ENCODE results near the gene RAP1GAP.

The RAP1GAP gene

DNA sequence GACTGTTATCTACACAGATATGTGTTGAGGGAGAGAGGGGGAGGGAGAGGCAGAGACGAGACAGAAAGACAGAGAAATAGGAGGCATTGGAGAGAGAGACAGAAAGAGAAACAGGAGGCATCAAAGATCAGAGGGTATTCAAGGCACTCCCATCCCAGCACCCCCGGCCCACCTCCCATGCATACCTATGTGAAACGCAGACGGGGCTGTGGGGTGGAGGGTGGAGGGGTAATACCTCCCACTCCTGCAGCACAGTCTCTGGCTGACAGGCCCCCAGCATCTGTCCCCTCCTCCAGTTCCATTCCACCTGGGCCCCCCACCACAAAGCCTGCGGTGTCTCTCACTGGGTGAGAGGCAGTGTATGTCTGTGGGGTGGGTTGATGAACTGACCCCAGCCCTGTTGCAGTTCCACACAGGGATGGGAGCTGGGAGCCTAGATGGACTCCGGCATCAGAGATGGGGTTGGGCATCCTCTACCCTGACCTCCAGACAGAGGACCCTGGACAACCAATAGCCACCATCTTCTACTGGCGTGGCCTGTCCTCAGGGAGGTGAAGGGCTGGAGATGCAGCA is 49.7 kb downstream of the RAP1GAP start:
- Histone ChIP-seq H3K4me2 (ENCODE audit: low read length) (no peak overlapping the region), H3K9ac (ENCODE audit: low read depth, low read length) (no peak overlapping the region), H3K4me3 (ENCODE audit: low read length) (no peak overlapping the region), H3K36me3 (ENCODE audit: insufficient read depth, low read length) (no peaks in the 10 kb centered on the region), H3K4me1 (ENCODE audit: control insufficient read depth, insufficient read depth, low read length) (peaks cover 4% of the 10 kb centered on the region), H3K27me3 (ENCODE audit: control insufficient read depth, insufficient read depth, low read length) (peaks cover 54% of the 10 kb centered on the region), H3K9me3 (replicated peaks; ENCODE audit: low read length) (no peaks in the 10 kb centered on the region)

DNA sequence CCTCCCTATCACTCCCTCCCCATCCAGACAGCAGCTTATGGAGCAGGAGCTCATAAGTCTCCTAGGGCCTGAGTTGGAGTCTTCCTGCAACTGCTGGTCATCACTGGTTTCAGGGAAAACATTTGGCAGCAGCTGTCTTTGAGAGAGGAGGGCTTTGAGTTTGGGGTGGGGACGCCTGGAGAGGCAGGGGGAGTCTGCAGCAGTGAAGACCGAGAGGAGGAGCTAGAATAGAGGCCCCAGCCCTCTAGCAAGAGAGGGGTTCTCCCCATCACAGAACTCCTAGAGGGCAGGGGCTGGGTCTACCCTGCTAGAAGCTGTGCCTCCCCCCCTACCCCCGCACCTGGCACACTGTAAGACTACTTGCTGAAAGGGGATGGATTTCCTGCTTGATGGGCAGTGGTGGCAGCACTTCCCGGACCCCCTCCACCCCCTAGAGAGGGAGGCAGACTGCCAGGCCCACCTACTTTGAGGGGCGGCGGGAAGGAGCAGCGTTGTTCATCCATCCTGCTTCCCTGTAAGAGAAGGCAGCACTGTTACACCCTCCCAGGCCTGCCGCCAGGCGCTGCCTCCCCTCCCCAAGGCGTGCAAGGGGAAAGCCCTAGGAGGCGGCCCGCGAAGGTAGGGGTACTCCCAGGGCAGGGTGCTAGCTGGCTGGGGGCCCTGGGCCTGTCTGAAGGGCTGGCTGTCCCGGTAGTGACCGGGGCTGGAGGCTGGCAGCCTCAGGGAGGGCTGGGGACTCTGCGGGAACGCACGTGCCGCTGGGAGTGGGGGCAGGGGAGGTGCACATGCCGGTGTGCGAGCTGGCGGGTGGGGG is 50.4 kb downstream of the RAP1GAP start:
- Histone ChIP-seq H3K36me3 (ENCODE audit: insufficient read depth, low read length) (no peaks in the 10 kb centered on the region), H3K4me1 (ENCODE audit: control insufficient read depth, insufficient read depth, low read length) (peaks cover 4% of the 10 kb centered on the region), H3K4me2 (ENCODE audit: low read length) (no peak overlapping the region), H3K27me3 (ENCODE audit: control insufficient read depth, insufficient read depth, low read length) (peaks cover 54% of the 10 kb centered on the region), H3K4me3 (ENCODE audit: low read length) (no peak overlapping the region), H3K9ac (ENCODE audit: low read depth, low read length) (no peak overlapping the region), H3K9me3 (replicated peaks; ENCODE audit: low read length) (no peaks in the 10 kb centered on the region)

DNA sequence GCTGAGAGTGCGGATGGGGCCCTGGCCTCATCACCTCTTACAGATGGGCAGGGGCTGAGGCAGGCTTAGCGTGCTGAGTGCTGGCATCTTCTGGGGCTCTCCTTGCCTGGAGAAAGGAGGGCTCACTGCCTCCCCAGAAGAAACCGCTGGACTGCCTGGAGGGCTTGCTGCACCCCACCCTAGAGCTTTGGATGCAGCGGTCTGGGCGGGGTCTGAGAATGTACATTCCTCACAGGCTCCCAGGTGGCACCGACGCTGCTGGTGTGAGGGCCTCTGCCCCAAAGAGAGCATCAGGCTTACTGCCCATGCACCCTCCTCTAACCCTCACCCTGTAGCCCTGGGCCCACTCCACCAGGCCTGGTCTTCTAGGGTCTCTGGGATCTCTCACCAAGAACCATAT is 51.1 kb downstream of the RAP1GAP start:
- Histone ChIP-seq H3K36me3 (ENCODE audit: insufficient read depth, low read length) (no peaks in the 10 kb centered on the region), H3K4me1 (ENCODE audit: control insufficient read depth, insufficient read depth, low read length) (peaks cover 4% of the 10 kb centered on the region), H3K4me2 (ENCODE audit: low read length) (no peak overlapping the region), H3K9ac (ENCODE audit: low read depth, low read length) (no peak overlapping the region), H3K4me3 (ENCODE audit: low read length) (no peak overlapping the region), H3K9me3 (replicated peaks; ENCODE audit: low read length) (no peaks in the 10 kb centered on the region), H3K27me3 (ENCODE audit: control insufficient read depth, insufficient read depth, low read length) (peaks cover 57% of the 10 kb centered on the region)

DNA sequence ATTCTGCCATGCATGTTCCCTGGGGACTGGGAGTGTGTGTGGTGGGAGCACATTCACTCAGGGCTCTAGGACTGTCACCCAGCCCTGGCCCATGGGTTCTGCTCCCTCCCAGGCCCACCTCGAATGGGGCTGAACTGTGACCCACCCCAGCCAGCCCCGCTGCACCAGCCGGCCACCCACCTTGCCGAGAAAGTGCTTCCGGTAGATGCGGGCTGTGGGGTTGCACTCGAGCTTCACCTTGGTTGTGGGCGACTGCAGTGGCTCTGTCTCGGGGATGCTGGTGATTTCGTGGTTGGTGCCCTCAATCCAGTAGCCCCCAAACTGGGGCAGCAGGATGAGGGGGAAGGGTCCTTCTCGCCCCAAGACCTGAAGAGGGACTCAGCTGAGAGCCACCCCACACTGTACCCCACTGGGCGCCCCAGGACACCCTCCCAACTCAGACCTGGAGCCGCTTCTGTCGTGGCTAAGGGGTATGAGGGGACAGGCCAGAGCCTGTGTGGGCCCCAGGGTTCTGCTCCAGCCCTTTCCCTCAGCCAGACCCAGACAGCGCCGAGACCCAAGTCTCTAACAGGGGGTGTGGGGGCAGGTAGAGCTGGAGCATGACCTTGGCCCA is 51.9 kb downstream of the RAP1GAP start:
- Histone ChIP-seq H3K9me3 (replicated peaks; ENCODE audit: low read length) (no peaks in the 10 kb centered on the region), H3K27me3 (ENCODE audit: control insufficient read depth, insufficient read depth, low read length) (peaks cover 61% of the 10 kb centered on the region), H3K9ac (ENCODE audit: low read depth, low read length) (no peak overlapping the region), H3K4me2 (ENCODE audit: low read length) (no peak overlapping the region), H3K4me3 (ENCODE audit: low read length) (no peak overlapping the region), H3K4me1 (ENCODE audit: control insufficient read depth, insufficient read depth, low read length) (no peaks in the 10 kb centered on the region), H3K36me3 (ENCODE audit: insufficient read depth, low read length) (no peaks in the 10 kb centered on the region)

DNA sequence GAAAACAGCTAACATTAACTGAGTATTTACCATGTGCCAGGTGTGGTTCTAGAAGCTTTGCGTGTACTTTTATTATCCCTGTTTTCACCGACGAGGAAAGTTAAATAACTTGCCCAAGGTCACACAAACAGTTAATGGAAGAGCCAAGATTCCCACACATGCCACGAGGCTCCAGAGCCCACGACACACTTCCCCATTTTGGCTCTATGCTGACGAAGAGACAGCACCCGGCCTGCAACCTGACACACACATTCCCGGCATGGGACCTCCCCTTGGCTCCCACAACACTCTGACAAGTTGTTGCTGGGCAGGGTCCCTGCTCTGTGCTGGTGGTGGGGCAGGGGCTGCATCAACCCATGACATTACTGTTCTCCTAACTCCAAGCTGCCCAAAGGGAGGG is 52.8 kb downstream of the RAP1GAP start:
- peaks cover 57% of the 10 kb centered on the region for H3K27me3 ChIP-seq (ENCODE audit: control insufficient read depth, insufficient read depth, low read length)
- no peak overlapping the region for H3K4me2 ChIP-seq (ENCODE audit: low read length)
- H3K36me3 ChIP-seq (ENCODE audit: insufficient read depth, low read length): no peaks in the 10 kb centered on the region
- no peaks in the 10 kb centered on the region for H3K9me3 ChIP-seq (replicated peaks; ENCODE audit: low read length)
- no peak overlapping the region for H3K9ac ChIP-seq (ENCODE audit: low read depth, low read length)
- H3K4me1 ChIP-seq (ENCODE audit: control insufficient read depth, insufficient read depth, low read length): no peaks in the 10 kb centered on the region
- no peak overlapping the region for H3K4me3 ChIP-seq (ENCODE audit: low read length)

DNA sequence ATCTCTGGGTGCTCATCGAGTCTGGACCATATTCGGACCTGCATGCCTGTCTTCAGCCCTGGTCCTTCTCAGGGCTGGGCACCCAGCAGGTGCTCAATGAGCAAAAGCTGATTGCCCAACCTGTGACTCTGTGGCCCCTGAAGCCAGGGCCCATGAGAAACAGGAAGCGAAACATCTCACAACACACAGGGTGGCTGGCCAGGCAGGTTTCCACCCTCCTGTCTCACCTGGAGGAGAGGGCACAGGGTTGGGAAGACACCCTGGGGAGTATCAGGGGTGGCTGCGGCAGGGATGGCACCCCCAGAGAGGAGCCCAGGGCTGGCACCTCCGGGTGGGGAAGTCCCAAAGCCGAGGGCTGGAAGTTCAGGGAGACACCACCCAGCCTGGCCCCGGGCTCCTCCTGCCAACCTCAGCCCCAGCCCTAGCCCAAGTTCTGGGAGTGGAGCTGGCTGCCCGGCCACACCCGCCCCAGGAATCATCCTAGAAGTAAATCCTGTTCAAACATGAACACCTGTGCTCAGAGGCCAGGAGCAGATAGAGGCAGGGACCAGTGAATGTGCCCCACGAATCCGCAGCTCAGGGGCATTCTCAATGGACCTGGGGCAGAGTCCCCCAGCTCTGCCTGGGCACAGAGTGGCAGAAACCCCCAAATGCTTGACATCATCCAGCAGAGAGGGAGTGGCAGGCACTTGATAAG is 54.6 kb downstream of the RAP1GAP start:
- Histone ChIP-seq H3K27me3 (ENCODE audit: control insufficient read depth, insufficient read depth, low read length) (peaks cover 54% of the 10 kb centered on the region), H3K4me2 (ENCODE audit: low read length) (no peak overlapping the region), H3K4me1 (ENCODE audit: control insufficient read depth, insufficient read depth, low read length) (no peaks in the 10 kb centered on the region), H3K9ac (ENCODE audit: low read depth, low read length) (no peak overlapping the region), H3K36me3 (ENCODE audit: insufficient read depth, low read length) (no peaks in the 10 kb centered on the region), H3K9me3 (replicated peaks; ENCODE audit: low read length) (no peaks in the 10 kb centered on the region), H3K4me3 (ENCODE audit: low read length) (no peak overlapping the region)

DNA sequence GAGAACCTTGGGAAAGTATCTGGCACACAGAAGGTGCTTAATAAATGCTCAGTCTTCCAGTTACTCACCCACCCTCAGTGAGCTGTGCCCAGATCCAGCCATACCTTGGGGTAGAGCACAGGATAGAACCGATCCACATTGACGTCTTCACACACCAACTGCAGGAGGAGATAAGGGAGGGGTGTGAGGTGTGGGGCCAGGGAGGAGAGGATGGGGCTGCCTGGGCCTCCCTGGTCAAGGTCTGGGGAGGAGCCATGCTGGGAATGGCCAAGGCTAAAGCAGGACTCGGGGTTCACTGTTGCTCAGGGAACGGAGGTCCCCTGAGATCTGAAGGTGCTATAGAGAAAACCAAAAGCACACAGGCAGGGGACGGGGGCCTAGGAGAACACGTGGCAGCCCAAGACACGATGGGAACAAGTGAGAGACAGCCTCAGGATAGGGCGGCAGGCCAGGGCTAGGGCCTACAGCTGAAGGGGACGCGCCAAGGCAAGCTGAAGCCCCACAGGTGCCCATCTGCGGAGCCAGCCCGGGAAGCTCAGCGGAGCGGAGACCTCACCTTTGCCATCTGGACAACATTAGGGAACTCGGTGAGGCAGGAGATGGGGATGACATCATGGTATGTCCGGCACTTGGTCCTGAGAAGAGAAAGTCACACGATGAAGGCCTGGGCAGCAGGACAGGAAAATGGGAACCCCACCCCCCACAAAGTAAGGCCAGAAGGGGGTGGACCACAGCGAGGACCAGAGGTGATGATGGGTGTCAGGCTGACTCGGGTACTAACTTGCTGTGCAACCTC is 55.9 kb downstream of the RAP1GAP start:
- peaks cover 56% of the 10 kb centered on the region for H3K27me3 ChIP-seq (ENCODE audit: control insufficient read depth, insufficient read depth, low read length)
- no peak overlapping the region for H3K4me3 ChIP-seq (ENCODE audit: low read length)
- no peaks in the 10 kb centered on the region for H3K9me3 ChIP-seq (replicated peaks; ENCODE audit: low read length)
- H3K4me2 ChIP-seq (ENCODE audit: low read length): no peak overlapping the region
- no peak overlapping the region for H3K9ac ChIP-seq (ENCODE audit: low read depth, low read length)
- H3K36me3 ChIP-seq (ENCODE audit: insufficient read depth, low read length): no peaks in the 10 kb centered on the region
- no peaks in the 10 kb centered on the region for H3K4me1 ChIP-seq (ENCODE audit: control insufficient read depth, insufficient read depth, low read length)

DNA sequence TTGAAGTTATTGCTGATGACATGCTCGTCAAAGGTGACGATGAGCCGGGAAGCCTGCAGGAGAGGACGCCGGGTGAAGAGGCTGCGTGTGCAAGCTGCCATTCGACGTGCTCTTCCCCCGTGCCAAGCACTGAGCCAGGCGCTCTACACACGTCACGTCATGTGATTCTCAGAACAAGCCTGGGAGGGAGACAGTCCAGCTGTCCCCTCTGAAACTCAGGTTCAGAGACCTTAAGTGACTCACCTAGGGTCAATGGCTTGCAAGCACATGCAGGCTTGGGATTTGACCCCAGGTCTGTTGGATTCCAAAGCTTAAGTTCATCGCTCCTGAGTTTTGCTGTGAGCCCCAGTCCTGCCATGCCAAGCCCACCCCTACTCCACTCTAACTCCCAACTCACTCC is 57.1 kb downstream of the RAP1GAP start:
- H3K36me3 ChIP-seq (ENCODE audit: insufficient read depth, low read length): no peaks in the 10 kb centered on the region
- peaks cover 47% of the 10 kb centered on the region for H3K27me3 ChIP-seq (ENCODE audit: control insufficient read depth, insufficient read depth, low read length)
- H3K9me3 ChIP-seq (replicated peaks; ENCODE audit: low read length): no peaks in the 10 kb centered on the region

DNA sequence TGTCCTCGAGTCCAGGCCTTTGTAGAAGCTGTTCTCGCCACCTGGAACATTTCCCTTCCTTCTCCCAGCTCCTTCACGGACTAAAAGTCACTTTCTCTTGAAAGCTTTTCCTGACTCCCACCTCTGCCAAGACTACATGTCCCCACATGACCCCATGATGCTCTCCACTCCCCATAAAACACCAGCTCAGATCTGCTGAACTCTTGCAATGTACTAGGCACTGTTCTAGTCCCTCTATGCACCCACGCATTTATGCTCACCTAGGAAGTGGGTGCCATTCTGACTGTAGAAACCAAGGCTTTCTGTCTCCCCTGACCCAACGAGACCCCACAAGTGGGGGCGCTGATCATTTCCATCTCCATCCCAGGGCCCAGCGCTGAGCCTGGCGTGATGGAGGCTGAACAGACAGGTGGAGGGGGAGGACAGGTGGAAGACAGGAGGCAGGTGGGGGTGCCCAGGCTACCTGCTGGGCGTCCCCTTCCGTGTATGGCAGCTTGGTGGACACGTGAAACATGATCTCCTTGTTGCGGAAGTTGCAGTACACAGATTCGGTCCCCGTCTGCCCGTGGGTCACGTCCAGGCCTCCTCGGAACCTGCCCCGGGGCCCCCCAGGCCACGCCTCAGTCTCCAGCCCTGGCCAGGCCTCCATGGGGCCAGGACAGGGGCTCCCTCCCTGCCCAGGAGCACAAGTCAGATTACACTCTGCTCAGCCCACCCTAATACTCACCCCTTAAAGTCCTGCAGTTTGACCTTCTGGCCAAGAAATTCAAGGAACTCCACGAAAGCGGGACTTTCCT is 58.0 kb downstream of the RAP1GAP start:
- no peaks in the 10 kb centered on the region for H3K4me1 ChIP-seq (ENCODE audit: control insufficient read depth, insufficient read depth, low read length)
- H3K27me3 ChIP-seq (ENCODE audit: control insufficient read depth, insufficient read depth, low read length): peaks cover 50% of the 10 kb centered on the region
- no peak overlapping the region for H3K9ac ChIP-seq (ENCODE audit: low read depth, low read length)
- no peak overlapping the region for H3K4me3 ChIP-seq (ENCODE audit: low read length)
- H3K9me3 ChIP-seq (replicated peaks; ENCODE audit: low read length): no peaks in the 10 kb centered on the region
- no peaks in the 10 kb centered on the region for H3K36me3 ChIP-seq (ENCODE audit: insufficient read depth, low read length)
- H3K4me2 ChIP-seq (ENCODE audit: low read length): no peak overlapping the region

More for the DNA sequence above, 57.1 kb downstream of the RAP1GAP start:
- H3K9ac ChIP-seq (ENCODE audit: low read depth, low read length): no peak overlapping the region
- no peak overlapping the region for H3K4me3 ChIP-seq (ENCODE audit: low read length)
- H3K4me2 ChIP-seq (ENCODE audit: low read length): no peak overlapping the region
- H3K4me1 ChIP-seq (ENCODE audit: control insufficient read depth, insufficient read depth, low read length): no peaks in the 10 kb centered on the region

DNA sequence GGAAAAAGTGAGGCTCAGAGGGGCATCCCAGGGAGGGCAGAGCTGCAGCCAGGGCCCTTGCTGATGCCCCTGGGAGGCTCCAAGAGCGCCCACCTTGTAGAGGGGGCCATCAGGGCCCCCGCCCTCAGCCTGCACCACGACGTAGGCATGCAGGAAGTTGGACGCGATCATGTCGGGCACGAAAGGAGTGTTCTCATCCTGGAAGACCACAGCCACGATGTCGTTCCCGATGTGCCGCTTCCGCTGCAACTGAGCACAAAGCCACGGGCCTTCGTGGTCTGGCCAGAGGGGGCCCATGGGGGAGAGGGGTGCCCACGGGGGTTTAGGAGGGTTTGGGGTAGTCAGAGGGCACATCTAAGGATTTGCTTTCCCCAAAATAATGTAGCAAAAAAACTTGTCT is 59.1 kb downstream of the RAP1GAP start:
- H3K4me2 ChIP-seq (ENCODE audit: low read length): no peak overlapping the region
- no peaks in the 10 kb centered on the region for H3K4me1 ChIP-seq (ENCODE audit: control insufficient read depth, insufficient read depth, low read length)
- no peaks in the 10 kb centered on the region for H3K9me3 ChIP-seq (replicated peaks; ENCODE audit: low read length)
- H3K27me3 ChIP-seq (ENCODE audit: control insufficient read depth, insufficient read depth, low read length): peaks cover 49% of the 10 kb centered on the region
- no peak overlapping the region for H3K4me3 ChIP-seq (ENCODE audit: low read length)
- H3K36me3 ChIP-seq (ENCODE audit: insufficient read depth, low read length): no peaks in the 10 kb centered on the region
- H3K9ac ChIP-seq (ENCODE audit: low read depth, low read length): no peak overlapping the region

All from skeletal muscle satellite cell (primary cell).